ENCODE data around the gene SLC34A1. TPM values are rescaled to one million over a fixed set of nuclear protein-coding genes. Genes with fewer than 3 reads are reported as not detected.

Gene SLC34A1
- total RNA-seq, 1 donor from 2014 or later = not detected

GRCh38 chr5:177447611-177448243 lies 63.5 kb downstream of the SLC34A1 start:
- peak overlapping the region; percentile 68 for H3K4me3 ChIP-seq (ENCODE audit: low read depth, low read length)
- TF ChIP-seq CTCF (conservative IDR thresholded peaks at IDR 0.05; ENCODE audit: low read depth, low read length) = peak; percentile 23
- peak; percentile 70 for DNase-seq (ENCODE audit: low read depth)

Other genes starting within 250 kb of the SLC34A1 start
- gene RAB24, start 80.7 kb upstream of the SLC34A1 start, total RNA-seq = 16.7 and 22.4 TPM in 2 replicates
- gene PRELID1, start 80.6 kb upstream of the SLC34A1 start, total RNA-seq = 150 and 273 TPM in 2 replicates
- 41.9 and 42.7 TPM in 2 replicates for gene MXD3, start 72.5 kb upstream of the SLC34A1 start, total RNA-seq
- gene LMAN2, start 32.8 kb upstream of the SLC34A1 start, total RNA-seq = 252 and 266 TPM in 2 replicates
- gene RGS14, start 26.5 kb upstream of the SLC34A1 start, total RNA-seq = 17.1 and 19.6 TPM in 2 replicates
- not detected in 2 replicates for gene PFN3, start 16.2 kb downstream of the SLC34A1 start, total RNA-seq
- 9.2 and 12.9 TPM in 2 replicates for gene F12, start 25.1 kb downstream of the SLC34A1 start, total RNA-seq
- gene GRK6, start 42.2 kb downstream of the SLC34A1 start, total RNA-seq = 66.5 and 95.8 TPM in 2 replicates
- gene PRR7, start 62.4 kb downstream of the SLC34A1 start, total RNA-seq = 28.4 and 30.9 TPM in 2 replicates
- 430 and 471 TPM in 2 replicates for gene DBN1, start 89.2 kb downstream of the SLC34A1 start, total RNA-seq
- gene PDLIM7, start 113.2 kb downstream of the SLC34A1 start, total RNA-seq = 286 and 420 TPM in 2 replicates
- gene DOK3, start 125.4 kb downstream of the SLC34A1 start, total RNA-seq = 0.36 and 1.5 TPM in 2 replicates
- gene DDX41, start 132.5 kb downstream of the SLC34A1 start, total RNA-seq = 162 and 174 TPM in 2 replicates
- 22.4 and 36.4 TPM in 2 replicates for gene FAM193B, start 170.1 kb downstream of the SLC34A1 start, total RNA-seq
- 92.0 and 102 TPM in 2 replicates for gene TMED9, start 207.8 kb downstream of the SLC34A1 start, total RNA-seq
- gene B4GALT7, start 215.7 kb downstream of the SLC34A1 start, total RNA-seq = 31.5 and 36.8 TPM in 2 replicates